Superior temporal gyrus (tissue), 1 donor: ENCODE data around the gene RNF115.

Experiments
- DNase-seq: peaks from one replicate; pipeline ENCODE4 v3.0.0-alpha.2; 2016; ENCODE audit errors: extremely low spot score

The RNF115 gene

GRCh38 chr1:145701306-145701862, 122.5 kb downstream of the RNF115 start:
- DNase-seq = no peak

- no peak for DNase-seq
Measured at GRCh38 chr1:145696630-145696960, 127.3 kb downstream of the RNF115 start.

- no peak for DNase-seq
Measured at GRCh38 chr1:145695821-145696629, 127.9 kb downstream of the RNF115 start.

GRCh38 chr1:145692785-145693443, 131.0 kb downstream of the RNF115 start:
- no peak for DNase-seq

- DNase-seq = no peak
Measured at GRCh38 chr1:145690587-145691558, 133.0 kb downstream of the RNF115 start.

- no peak for DNase-seq
Measured at GRCh38 chr1:145689922-145690321, 134.0 kb downstream of the RNF115 start.

- DNase-seq = no peak
Measured at GRCh38 chr1:145688924-145689323, 135.0 kb downstream of the RNF115 start.
